GM21825 (cell line): ENCODE data around the gene TIMM23B.
"Not testable (repeated sequence)": the region's sequence is repeated elsewhere in the genome, so short reads cannot be mapped to it uniquely, and the experiment has no call there.

Experiments used
- ATAC-seq: cut with Tn5 transposase; IDR thresholded peaks from one replicate; pipeline ENCODE4 v1.9.1; 2021; ENCODE audit warnings: mild to moderate bottlenecking, moderate library complexity; ENCODE audit not compliant: unreplicated experiment

The TIMM23B gene

DNA sequence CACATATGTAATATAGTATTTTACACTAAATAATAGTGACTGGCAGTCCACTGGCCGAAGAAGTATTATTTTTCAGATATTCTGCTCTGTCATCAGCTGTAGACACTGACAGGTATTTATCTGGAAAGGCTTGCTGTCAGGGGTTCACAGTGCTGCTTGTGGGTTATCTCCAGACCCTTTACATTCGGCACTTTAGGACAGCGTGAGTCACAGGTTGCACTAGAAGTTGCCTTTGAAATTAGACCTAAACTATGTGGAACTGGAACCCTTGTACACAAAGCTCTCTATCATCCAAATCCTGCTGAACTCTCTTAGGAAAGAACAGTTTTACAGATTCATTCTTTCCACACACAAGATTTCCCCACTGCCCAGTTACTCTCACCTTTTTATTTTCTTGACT lies 30.2 kb downstream of the TIMM23B start:
- not testable (repeated sequence) for ATAC-seq

DNA sequence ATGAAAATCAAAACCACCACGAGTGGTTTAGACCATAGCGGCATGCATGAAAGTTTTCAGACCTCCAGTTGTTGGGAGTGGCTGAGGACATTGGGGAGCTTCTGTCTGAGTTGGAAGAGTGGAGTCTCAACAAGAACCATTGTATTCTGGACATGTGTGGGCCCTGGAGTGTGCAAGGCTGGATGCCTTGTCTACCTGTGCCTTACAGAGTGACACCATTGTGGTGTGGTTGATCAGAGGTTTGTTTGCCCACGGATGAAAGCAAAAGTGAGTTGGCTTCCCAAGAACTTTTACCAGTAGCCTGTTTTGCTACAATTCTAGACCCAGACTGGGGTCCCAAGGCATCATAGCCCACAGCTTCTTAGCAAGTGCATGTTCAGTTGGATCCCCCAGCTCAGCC lies 35.9 kb downstream of the TIMM23B start:
- ATAC-seq: not testable (repeated sequence)

DNA sequence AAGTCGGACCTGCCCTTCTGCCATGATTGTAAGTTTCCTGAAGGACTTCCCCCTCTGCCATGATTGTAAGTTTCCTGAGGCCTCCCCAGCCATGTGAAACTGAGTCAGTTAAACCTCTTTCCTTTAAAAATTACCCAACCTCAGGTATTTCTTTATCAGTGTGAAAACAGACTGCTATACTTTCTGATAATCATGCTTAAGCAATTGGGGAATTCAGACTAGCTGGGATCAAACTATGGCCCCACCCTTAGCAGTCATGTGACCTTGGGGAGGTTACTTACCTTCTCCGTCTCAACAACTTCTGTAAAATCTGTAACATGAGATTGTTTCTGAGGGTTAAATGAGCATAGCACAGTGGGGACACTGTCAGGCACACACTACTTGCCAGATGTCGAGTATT lies 45.4 kb downstream of the TIMM23B start:
- not testable (repeated sequence) for ATAC-seq

DNA sequence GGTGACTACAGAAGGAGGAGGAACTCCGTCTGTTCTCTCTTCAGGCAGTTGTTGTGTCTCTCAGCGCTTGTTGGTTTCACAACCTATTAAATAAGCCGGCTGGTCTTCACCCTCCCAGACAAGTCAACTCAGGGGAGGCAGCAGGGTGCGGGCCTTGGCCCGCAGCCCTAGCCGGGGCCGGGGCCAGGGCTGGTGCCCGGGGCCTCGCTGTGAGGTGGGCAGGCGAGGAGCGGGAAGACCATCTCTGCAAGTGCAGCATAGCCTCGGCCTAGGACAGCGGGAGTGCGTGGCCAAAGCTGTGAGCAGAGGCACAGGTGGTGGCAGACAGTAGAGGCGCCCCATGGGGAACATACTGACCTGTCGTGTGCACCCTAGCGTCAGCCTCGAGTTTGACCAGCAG lies 46.5 kb downstream of the TIMM23B start, which contains the start of gene AGAP6:
Gene AGAP6 (plus strand): TSS at position 31 of the 400 bp plus-strand sequence. CDS start 310 bp downstream, at position 341.
- ATAC-seq: not testable (repeated sequence)

DNA sequence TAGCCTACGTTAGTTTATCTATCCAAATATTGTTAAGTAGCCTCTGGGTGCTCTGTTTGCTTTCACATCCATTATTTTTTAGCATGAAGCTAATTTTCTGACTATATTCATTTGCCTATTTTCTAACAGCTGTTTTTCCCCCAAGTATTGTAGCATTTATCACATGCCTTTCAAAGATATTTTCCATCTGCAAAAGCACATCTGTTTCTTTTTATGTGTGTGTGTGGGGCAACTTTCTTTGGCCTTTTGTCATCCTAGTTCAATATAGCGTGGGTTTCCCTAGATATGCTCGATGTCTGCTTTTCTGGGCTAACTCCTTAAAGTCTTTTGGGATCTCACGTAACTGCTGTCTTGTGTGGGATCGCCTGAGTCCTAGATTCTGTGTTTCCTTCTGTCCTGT lies 53.5 kb downstream of the TIMM23B start:
- not testable (repeated sequence) for ATAC-seq

DNA sequence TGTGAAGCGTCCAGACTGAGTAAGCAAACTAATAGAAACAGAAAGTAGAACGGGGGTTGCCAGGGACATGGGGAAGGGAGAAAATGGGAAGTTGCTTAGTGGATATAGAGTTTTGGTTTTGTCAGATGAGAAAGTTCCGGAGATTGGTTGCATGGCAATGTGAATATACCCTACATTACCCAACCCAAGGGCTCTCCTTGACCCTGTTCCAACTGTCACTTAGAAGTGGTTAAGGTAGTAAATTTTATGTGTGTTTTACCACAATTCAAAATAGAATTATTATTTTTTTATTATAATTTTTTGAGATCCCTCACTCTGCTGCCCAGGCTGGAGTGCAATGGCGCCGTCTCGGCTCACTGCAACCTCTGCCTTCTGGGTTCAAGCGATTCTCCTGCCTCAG lies 72.2 kb downstream of the TIMM23B start:
- not testable (repeated sequence) for ATAC-seq

DNA sequence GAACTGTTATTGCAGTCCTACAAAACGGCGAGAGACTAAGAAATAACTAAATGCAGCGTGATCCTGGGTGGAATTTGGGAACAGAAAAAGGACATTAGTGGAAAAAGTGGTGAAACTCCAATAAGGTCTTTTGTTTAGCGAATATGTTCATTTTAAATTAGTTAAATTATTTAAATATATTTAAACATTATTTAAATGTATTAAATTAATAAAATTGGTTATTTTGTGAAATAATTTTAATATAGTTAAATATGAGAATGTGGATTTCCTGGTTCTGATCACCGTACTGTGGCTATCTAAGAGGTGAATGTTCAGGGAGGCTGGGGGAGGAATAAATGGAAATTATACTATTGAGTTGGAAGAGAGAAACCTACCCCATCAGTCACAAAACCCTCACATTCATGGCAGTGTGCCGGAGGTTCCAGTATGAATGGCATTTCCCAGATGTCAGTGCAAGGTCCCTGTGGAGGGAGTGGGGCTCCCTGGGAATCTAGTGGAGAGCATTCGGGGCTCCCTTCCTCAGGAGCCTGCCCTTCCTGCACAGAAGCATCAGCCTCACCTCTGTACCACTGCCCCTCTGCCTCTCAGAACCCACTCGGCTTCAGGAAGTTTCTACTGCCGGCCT lies 73.9 kb downstream of the TIMM23B start:
- not testable (repeated sequence) for ATAC-seq

DNA sequence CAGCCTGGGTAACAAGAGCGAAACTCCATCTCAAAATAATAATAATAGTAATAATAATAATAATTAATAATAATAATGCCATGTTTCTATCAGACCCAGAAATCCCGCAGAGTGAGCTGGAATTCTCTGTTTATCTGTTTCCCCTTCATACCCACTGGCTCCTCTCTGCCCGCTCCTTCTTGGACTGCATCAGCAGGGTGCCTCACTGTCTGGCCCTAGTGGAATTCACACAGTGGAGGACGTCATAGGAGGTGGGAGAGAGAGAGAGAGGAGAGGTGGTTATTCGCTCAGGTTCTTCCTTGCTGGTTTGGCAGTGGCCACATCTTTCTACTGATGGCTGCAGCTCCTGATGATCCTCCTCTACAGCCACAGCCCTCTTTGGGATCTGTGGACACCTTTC lies 75.1 kb downstream of the TIMM23B start:
- ATAC-seq: not testable (repeated sequence)

DNA sequence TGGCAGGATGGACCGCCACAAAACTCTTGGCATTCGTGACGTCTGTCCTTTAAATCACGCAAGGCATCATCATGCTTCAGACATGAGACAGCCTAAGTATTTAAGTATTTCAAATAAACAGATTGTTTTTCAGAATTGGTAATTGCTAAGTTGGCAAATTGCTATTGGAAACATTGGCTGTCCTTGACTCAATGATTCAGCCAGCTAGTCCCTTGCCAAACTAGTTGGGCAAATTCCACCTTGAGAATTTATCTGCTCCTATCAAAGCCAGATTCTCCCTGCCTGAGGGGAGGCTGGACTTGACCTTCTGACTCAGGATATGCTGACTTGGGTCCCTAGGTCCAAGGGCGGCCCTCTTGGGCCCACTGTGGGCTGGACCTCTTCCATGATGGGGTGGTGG lies 75.8 kb downstream of the TIMM23B start:
- not testable (repeated sequence) for ATAC-seq

DNA sequence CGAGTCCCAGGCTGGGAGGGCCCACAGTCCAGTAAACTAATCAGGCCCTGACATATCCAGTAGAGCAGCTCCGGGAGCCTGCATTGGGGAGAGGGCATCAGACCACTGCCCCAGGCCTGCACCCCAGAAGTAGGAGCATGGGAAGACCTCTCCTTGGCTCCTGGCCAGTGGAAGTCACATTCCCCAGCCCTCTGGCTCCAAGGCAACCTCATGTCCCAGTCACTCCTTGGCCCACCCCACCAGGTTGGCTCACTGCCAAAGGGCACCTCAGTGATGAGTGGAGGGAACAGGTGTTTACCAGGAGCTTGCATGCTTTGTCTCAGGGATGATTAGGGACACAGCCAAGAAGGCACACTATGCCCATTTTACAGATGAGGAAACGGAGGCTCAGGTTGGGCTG lies 77.4 kb downstream of the TIMM23B start:
- ATAC-seq: not testable (repeated sequence)

DNA sequence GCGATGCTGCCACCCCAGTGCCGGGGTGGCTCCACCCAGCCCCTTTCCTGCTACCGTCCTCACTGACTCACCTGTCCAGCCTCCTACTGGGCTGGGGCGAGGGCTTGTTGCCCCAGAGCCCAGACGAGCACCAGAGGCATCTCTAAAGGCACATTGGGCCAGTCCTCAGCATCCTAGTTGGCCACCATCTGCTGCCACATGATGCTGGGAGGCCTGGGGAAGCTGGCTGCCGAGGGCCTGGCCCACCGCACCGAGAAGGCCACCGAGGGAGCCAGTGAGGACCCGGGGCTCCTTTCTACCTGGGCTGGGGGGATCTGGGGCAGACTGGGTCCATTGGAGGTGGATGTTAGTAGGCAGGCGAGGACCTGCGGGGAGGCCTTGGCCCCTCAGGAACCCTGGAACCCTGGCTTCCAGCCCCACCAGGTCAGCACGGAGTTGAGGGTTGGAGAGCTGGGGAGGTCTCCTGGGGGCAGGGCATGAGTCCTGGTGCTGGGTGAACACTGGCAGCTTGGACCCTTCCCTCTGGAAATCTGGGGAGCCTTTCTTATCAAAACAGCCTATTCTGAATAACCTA lies 78.7 kb downstream of the TIMM23B start:
- ATAC-seq: not testable (repeated sequence)

DNA sequence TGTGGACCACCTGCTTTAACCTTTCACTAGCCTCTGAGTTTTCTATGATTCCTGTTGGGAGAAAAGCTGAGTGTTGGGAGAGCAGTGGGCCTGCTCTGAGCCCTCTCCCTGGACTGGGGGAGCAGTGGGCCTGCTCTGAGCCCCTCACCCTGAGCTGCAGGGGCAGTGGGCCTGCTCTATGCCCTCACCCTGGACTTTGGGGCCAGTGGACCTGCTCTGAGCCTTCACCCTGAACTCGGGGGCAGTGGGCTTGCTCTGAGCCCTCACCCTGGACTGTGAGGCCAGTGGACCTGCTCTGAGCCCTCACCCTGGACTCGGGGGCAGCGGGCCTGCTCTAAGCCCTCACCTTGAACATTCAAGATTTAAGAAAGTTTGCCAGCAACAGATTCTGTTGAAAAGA lies 79.8 kb downstream of the TIMM23B start:
- no peak for ATAC-seq
